Measurements from ENCODE around the gene CLTCL1. TPM values are rescaled to one million over a fixed set of nuclear protein-coding genes. Genes with fewer than 3 reads are reported as not detected.

The CLTCL1 gene
- total RNA-seq, 4 donors from 2014 or later, result 111 to 311 (median 215) TPM

DNA sequence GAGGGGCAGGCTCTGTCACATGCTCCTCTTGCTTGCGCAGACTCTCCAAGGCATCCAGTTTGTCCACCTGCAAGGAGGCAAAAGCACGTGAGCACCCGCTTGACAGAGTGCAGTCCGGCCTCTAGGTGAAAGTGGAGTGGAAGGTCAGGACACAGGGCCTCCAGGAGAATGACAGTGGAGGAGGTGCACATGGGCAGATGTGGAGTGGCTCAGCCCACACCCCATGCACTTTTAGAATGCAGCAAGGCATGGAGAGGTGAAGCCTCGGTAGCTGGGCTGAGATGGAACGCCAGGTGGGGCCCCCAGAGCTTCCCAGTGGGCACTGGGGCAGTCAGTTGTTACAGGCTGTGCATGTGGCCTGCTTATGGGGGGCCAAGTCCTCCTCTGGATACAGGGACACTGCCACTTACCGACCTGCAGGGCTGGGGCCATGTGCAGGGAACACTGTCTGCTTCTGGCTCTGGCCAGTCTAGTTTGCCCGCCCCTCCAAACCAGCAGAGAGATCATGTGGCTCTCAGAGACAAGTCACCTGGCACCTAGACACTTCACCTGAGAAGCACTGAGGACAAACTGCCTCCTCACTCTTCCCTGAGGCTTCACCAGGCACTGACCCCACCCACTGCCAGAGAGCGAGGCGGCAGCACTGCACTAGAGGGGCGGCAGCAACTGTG is 110.6 kb downstream of the CLTCL1 start:
- no peaks in the 10 kb centered on the region for H3K9me3 ChIP-seq
- in situ Hi-C loops (cut with MboI; ENCODE audit: low sequenced_read_pairs in 4 of 4), result loop anchor here in 1 of 4 donors (25.0 kb wide), 1 partner anchor 281 kb away; no protein-coding TSS in a partner anchor
- no peaks in the 10 kb centered on the region for H3K27me3 ChIP-seq
- H3K27ac ChIP-seq, result peak overlapping the region in 2 of 4 donors; percentile 10 to 27
- H3K4me1 ChIP-seq, result peaks cover 7 to 15% of the 10 kb centered on the region in 2 donors
- ATAC-seq, result no peak
- no peak for TF ChIP-seq POLR2A (IDR thresholded peaks at IDR 0.05)
- TF ChIP-seq, protein P1, sequence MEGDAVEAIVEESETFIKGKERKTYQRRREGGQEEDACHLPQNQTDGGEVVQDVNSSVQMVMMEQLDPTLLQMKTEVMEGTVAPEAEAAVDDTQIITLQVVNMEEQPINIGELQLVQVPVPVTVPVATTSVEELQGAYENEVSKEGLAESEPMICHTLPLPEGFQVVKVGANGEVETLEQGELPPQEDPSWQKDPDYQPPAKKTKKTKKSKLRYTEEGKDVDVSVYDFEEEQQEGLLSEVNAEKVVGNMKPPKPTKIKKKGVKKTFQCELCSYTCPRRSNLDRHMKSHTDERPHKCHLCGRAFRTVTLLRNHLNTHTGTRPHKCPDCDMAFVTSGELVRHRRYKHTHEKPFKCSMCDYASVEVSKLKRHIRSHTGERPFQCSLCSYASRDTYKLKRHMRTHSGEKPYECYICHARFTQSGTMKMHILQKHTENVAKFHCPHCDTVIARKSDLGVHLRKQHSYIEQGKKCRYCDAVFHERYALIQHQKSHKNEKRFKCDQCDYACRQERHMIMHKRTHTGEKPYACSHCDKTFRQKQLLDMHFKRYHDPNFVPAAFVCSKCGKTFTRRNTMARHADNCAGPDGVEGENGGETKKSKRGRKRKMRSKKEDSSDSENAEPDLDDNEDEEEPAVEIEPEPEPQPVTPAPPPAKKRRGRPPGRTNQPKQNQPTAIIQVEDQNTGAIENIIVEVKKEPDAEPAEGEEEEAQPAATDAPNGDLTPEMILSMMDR (IDR thresholded peaks at IDR 0.05 in 4 of 5, conservative IDR thresholded peaks at IDR 0.05 in 1 of 5), result no peak
- H3K4me3 ChIP-seq, result no peak overlapping the region
- DNase-seq, result no peak
- peaks cover 0 to 55% of the 10 kb centered on the region in 2 donors for H3K36me3 ChIP-seq
- intact Hi-C loops (cut with DNase I; ENCODE audit: low total_unique reads), result loop anchor here (5.0 kb wide), 1 partner anchor 36 kb away; no protein-coding TSS in a partner anchor

DNA sequence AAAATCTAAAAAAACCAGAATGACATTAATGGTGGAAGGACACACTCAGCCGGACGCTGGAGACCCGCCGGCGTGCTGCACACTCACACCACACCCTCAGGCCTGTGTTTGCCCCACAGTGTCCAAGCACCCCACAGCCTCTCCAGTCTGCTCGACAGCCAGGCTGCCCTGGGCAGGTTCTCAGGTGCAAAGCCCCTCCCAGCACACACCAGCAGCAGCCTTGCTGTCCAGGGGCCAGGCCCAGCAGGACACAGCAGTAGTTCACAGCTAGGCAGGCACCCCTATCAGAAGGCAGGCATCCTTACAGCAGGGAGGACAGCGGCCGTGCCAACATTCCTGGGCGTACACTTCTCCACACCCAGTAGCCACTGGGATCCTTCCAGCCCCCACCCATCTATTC is 111.3 kb downstream of the CLTCL1 start:
- ATAC-seq, result no peak
- in situ Hi-C loops (cut with MboI; ENCODE audit: low sequenced_read_pairs in 4 of 4), result loop anchor here in 1 of 4 donors (25.0 kb wide), 1 partner anchor 282 kb away; no protein-coding TSS in a partner anchor
- intact Hi-C loops (cut with DNase I; ENCODE audit: low total_unique reads), result loop anchor here (5.0 kb wide), 1 partner anchor 37 kb away; no protein-coding TSS in a partner anchor
- H3K4me1 ChIP-seq, result peaks cover 7 to 15% of the 10 kb centered on the region in 2 donors
- no peaks in the 10 kb centered on the region for H3K9me3 ChIP-seq
- H3K4me3 ChIP-seq, result no peak overlapping the region
- H3K27ac ChIP-seq, result peak overlapping the region in 2 of 4 donors; percentile 10 to 94
- DNase-seq, result no peak
- TF ChIP-seq POLR2A (IDR thresholded peaks at IDR 0.05), result no peak
- TF ChIP-seq, protein P1 (IDR thresholded peaks at IDR 0.05 in 4 of 5, conservative IDR thresholded peaks at IDR 0.05 in 1 of 5), result no peak
- H3K36me3 ChIP-seq, result peaks cover 0 to 52% of the 10 kb centered on the region in 2 donors
- no peaks in the 10 kb centered on the region for H3K27me3 ChIP-seq

DNA sequence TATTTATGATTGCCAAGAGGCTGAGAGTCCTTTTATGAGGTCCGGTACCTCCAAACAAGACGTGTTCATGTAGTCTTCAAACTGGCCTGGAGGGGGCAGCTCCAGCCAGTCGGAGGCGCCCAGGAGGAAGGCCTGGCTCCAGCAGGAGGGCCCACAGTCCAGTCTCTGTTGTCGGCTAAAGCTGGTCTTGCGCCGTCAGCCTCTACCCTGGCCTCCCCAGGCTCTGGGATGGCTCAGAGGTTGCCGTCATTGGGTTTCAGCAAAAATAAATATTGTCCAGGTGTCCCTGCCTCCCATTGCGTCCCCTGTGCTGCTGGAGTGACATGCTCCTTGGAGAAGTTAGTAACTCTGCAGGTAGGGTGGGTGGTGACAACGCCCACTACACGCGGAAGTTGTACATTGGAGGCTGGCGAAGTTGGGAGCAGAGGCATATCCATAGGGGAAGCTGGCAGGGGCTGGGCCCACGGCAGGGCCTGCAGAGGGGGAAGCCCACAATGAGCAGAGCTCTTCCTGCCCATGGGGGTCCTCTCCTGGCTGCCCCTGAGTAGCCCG is 111.9 kb downstream of the CLTCL1 start:
- TF ChIP-seq POLR2A (IDR thresholded peaks at IDR 0.05), result no peak
- TF ChIP-seq, protein P1 (IDR thresholded peaks at IDR 0.05 in 4 of 5, conservative IDR thresholded peaks at IDR 0.05 in 1 of 5), result peak; percentile 62 to 76 (median 72)
- peaks cover 0 to 48% of the 10 kb centered on the region in 2 donors for H3K36me3 ChIP-seq
- H3K27ac ChIP-seq, result peak overlapping the region; percentile 76 to 94 (median 84)

DNA sequence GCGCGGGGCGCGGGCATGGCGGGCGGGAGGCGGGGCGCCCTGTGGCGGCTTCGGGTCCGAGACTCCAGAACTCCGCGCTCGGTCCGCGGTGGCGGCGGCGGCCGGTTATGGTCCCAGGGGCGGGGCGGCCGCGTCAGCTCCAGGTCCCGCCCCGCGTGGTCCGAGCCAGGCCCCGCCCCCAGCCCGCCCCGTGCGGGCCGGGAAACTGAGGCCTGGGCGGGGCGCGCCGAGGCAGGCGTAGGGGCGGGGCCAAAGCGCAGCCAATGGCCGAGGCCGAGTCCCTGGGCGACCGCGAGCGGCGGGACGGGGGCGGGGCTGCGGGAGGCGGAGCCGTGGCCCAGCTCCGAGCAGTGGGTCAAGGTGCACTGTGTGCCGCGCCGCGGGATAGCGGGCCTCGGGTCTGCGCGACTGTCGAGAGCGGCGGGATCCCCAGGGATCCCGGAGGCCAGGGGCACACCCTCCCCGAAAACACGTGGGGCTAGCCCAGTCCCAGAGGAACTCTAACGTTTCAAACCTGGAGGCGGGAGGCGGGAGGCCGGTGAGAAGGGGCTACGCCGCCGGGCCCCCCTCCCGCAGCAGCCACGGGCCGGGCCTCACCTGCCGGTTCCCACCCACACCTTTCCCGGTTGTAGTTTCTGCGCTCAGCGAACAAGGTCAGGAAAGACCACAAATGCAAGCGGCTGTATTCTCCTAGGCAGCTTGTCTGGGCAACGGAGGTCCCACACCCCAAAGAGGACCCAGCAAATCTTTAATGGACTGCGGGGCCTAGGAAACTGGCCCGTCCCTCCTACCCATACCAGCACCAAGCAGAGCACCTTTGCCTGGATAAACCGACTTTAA is 112.6 kb downstream of the CLTCL1 start, which contains the start of gene SLC25A1:
Gene SLC25A1, minus strand, starts transcription at position 80 of the 840 bp plus-strand sequence. Its CDS starts 63 bp downstream, at position 17.
- ATAC-seq, result peak; percentile 67 to 78
- intact Hi-C loops (cut with DNase I; ENCODE audit: low total_unique reads), result loop anchor here (2.0 to 5.0 kb wide), 3 partner anchors 112 to 300 kb away; partner anchors contain the start of genes CDC45, CLTCL1, HIRA and MRPL40
- peaks cover 18 to 28% of the 10 kb centered on the region in 2 donors for H3K4me1 ChIP-seq

More for the DNA sequence above, 111.9 kb downstream of the CLTCL1 start:
- Histone ChIP-seq H3K4me1 (peaks cover 14 to 21% of the 10 kb centered on the region in 2 donors), H3K9me3 (no peaks in the 10 kb centered on the region), H3K27me3 (no peaks in the 10 kb centered on the region), H3K4me3 (peak overlapping the region; percentile 43 to 71 (median 61))
- intact Hi-C loops (cut with DNase I; ENCODE audit: low total_unique reads) (loop anchor here (2.0 to 5.0 kb wide), 4 partner anchors 38 to 299 kb away; partner anchors contain the start of genes CDC45, CLTCL1, HIRA and MRPL40), in situ Hi-C loops (cut with MboI; ENCODE audit: low sequenced_read_pairs in 4 of 4) (loop anchor here in 1 of 4 donors (25.0 kb wide), 1 partner anchor 283 kb away; no protein-coding TSS in a partner anchor)
- DNase-seq, result peak; percentile 58 to 83
- peak; percentile 41 to 71 for ATAC-seq

More for the DNA sequence above, 112.6 kb downstream of the CLTCL1 start, which contains the start of gene SLC25A1:
- no peaks in the 10 kb centered on the region for H3K9me3 ChIP-seq
- no peaks in the 10 kb centered on the region for H3K27me3 ChIP-seq
- in situ Hi-C loops (cut with MboI; ENCODE audit: low sequenced_read_pairs in 4 of 4), result loop anchor here in 1 of 4 donors (25.0 kb wide), 1 partner anchor 283 kb away; no protein-coding TSS in a partner anchor
- peaks cover 0 to 41% of the 10 kb centered on the region in 2 donors for H3K36me3 ChIP-seq
- TF ChIP-seq, protein P1 (IDR thresholded peaks at IDR 0.05 in 4 of 5, conservative IDR thresholded peaks at IDR 0.05 in 1 of 5), result no peak
- TF ChIP-seq POLR2A (IDR thresholded peaks at IDR 0.05), result peak; percentile 49 to 57
- H3K4me3 ChIP-seq, result peak within 1 kb of the TSS; percentile 58 to 76 (median 70)
- H3K27ac ChIP-seq, result peak within 1 kb of the TSS; percentile 76 to 97 (median 93)
- DNase-seq, result peak; percentile 78 to 87

All from gastrocnemius medialis (tissue), 4 donors.